ENCODE results near the gene KREMEN1. TPM values are rescaled to one million over a fixed set of nuclear protein-coding genes. Genes with fewer than 3 reads are reported as not detected.

The KREMEN1 gene
- total and polyA plus RNA-seq, 4 experiments from 2014 or later = not detected

DNA sequence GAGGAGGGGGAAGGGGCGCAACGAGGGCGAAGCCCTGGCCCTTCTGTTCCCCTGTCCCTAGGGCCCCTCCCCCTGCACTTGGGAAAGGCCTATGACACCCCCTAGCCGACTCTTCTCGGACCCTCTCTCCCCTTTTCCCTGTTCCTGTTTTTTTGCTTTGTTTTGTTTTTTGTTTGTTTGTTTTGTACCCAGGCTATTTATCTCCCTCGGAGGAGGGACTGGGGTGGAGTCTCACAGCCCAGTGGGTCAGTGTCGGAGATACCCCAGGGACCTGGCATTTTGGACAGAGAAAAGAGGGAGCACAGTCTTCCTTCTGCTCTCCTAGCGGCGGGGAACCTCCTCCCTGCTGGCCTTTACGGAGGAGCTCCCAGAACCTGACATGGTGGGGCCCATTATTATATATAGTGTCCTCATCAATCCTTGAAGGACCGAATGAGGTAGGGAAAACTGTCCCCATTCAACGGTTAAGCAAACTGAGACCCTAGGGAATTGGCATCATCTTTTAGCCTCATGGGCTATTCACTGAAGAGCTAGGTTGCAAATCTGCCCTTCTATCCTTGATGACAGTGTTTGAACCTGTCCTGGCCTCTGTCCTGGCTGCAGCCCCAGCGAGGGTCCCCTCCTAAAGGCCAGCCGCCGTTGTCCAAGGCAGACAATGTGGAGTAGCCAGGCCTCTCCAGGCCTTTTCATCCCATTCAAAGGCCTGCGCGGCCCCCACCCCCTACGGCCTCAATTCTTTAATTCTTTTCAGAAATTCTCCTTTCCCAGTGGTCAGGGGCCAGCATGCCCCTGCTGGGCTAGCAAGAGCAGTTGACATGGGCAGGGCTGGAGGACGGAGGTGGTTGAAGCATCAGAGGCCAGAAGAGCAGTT lies 133.8 kb downstream of the KREMEN1 start:
- intact Hi-C loops (cut with micrococcal nuclease) = no loop called here
- H3K4me1 Mint-ChIP-seq = peaks cover 12 to 27% (median 16%) of the 10 kb centered on the region in 4 donors

DNA sequence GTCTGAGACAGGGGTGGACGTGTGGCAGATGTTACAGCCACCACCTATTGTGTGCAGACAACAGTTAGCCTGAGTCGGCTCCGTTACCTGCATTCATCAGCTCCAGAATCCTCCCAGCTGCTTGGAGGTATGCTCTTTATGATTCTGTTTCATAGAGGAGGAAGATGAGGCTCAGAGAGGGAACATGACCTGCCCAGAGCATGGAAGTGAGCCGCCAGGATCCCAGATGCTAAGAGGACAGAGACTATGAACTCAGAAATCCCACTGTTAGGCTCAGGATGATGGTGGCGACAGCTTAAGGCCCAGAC lies 134.4 kb downstream of the KREMEN1 start:
- no peak overlapping the region for H3K4me3 ChIP-seq (ENCODE audit: low read length in 2 of 2)
- Mint-ChIP-seq H3K9me3 (no peaks in the 10 kb centered on the region), H3K4me3 (no peak overlapping the region), H3K27me3 (peaks cover 12 to 30% of the 10 kb centered on the region in 2 donors), H3K4me1 (peaks cover 10 to 25% (median 12%) of the 10 kb centered on the region in 4 donors), H3K36me3 (no peaks in the 10 kb centered on the region), H3K27ac (no peak overlapping the region)
- no peaks in the 10 kb centered on the region for H3K27me3 ChIP-seq (ENCODE audit: insufficient read depth, low read length)
- H3K4me1 ChIP-seq (ENCODE audit: insufficient read depth, low read length) = peaks cover 10% of the 10 kb centered on the region
- no peaks in the 10 kb centered on the region for H3K9me3 ChIP-seq (ENCODE audit: control insufficient read depth in 1 of 2, low read length in 2 of 2)
- no peak for DNase-seq
- POLR2A ChIA-PET (ENCODE audit: partially characterized antibody) = no interaction called here
- intact Hi-C loops (cut with micrococcal nuclease) = no loop called here
- H3K36me3 ChIP-seq (ENCODE audit: insufficient read depth, low read length) = no peaks in the 10 kb centered on the region
- no peak overlapping the region for H3K27ac ChIP-seq (ENCODE audit: low read depth, low read length)
- CTCF ChIA-PET (ENCODE audit: partially characterized antibody) = interaction anchor here (2.1 kb wide), 1 partner anchor 39 kb away, joined by 7 read pairs; no protein-coding TSS in a partner anchor

More for the DNA sequence above, 133.8 kb downstream of the KREMEN1 start:
- no peaks in the 10 kb centered on the region for H3K27me3 ChIP-seq (ENCODE audit: insufficient read depth, low read length)
- no peaks in the 10 kb centered on the region for H3K9me3 Mint-ChIP-seq
- H3K36me3 Mint-ChIP-seq = no peaks in the 10 kb centered on the region
- H3K9me3 ChIP-seq (ENCODE audit: control insufficient read depth in 1 of 2, low read length in 2 of 2) = no peaks in the 10 kb centered on the region
- CTCF ChIA-PET (ENCODE audit: partially characterized antibody) = interaction anchor here (1.2 to 1.5 kb wide), 2 partner anchors 10 to 39 kb away, joined by 4 to 9 read pairs; no protein-coding TSS in a partner anchor
- H3K27ac ChIP-seq (ENCODE audit: low read depth, low read length) = no peak overlapping the region
- H3K36me3 ChIP-seq (ENCODE audit: insufficient read depth, low read length) = no peaks in the 10 kb centered on the region
- H3K4me3 ChIP-seq (ENCODE audit: low read length in 2 of 2) = no peak overlapping the region
- H3K27ac Mint-ChIP-seq = peak overlapping the region in 1 of 7 donors; percentile 54
- peaks cover 12 to 30% of the 10 kb centered on the region in 2 donors for H3K27me3 Mint-ChIP-seq
- peaks cover 16% of the 10 kb centered on the region for H3K4me1 ChIP-seq (ENCODE audit: insufficient read depth, low read length)
- no peak for DNase-seq
- H3K4me3 Mint-ChIP-seq = peak overlapping the region; percentile 25 to 77 (median 60)
- POLR2A ChIA-PET (ENCODE audit: partially characterized antibody) = no interaction called here

DNA sequence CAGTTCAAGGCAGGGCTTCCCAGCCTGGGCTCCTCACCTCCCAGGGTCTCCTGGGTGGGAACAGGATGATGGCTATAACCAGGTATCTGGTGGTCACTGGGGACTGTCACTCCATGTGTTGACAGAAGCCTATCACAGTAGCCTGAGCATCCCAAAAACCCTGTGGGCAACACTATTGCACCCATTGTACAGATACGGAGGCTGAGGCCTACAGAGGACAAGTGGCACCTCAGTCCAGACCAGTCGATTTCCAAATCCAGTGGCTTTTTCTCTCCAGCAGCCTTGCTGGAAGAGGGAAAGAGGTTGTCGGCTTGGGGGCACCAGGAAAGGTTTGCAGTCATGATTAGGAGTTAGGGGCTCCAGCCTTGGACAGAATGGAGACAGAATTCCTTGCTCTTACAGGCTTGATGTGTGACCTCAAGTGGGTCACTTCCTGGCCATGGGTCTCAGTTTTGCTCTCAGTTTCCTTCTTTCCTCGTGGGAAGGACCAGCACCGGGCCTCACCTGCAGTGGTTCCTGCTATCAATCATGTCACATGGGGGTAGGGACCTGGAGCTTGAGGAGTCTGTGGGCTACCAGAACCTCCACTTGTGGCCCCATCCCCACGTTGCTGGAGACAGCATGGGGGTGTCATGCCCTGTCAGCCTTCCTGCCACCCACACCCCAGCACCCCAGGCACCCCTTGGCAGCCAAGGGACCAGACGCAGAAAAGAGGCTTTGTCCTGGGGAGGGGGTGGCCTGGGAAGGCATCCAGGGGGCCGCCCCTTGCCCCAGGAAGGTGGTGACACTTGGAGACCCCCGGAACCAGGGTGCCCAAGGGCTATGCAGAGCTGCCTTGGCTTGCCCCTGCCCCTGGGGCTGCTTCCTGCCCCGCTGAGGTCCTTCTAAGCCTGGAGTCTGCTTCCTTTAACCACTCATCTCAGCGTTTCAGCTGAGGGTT lies 135.0 kb downstream of the KREMEN1 start:
- peaks cover 3% of the 10 kb centered on the region for H3K4me1 ChIP-seq (ENCODE audit: insufficient read depth, low read length)
- intact Hi-C loops (cut with micrococcal nuclease) = no loop called here
- no peaks in the 10 kb centered on the region for H3K27me3 ChIP-seq (ENCODE audit: insufficient read depth, low read length)
- Mint-ChIP-seq H3K36me3 (no peaks in the 10 kb centered on the region), H3K27me3 (peaks cover 12 to 28% of the 10 kb centered on the region in 2 donors), H3K4me3 (no peak overlapping the region), H3K27ac (no peak overlapping the region), H3K4me1 (peaks cover 4 to 18% (median 6%) of the 10 kb centered on the region in 4 donors), H3K9me3 (no peaks in the 10 kb centered on the region)
- ChIA-PET POLR2A (ENCODE audit: partially characterized antibody) (no interaction called here), CTCF (ENCODE audit: partially characterized antibody) (interaction anchor here (2.1 kb wide), 1 partner anchor 38 kb away, joined by 7 read pairs; no protein-coding TSS in a partner anchor)
- no peaks in the 10 kb centered on the region for H3K9me3 ChIP-seq (ENCODE audit: control insufficient read depth in 1 of 2, low read length in 2 of 2)
- no peak for DNase-seq
- H3K27ac ChIP-seq (ENCODE audit: low read depth, low read length) = no peak overlapping the region
- H3K4me3 ChIP-seq (ENCODE audit: low read length in 2 of 2) = no peak overlapping the region
- no peaks in the 10 kb centered on the region for H3K36me3 ChIP-seq (ENCODE audit: insufficient read depth, low read length)

DNA sequence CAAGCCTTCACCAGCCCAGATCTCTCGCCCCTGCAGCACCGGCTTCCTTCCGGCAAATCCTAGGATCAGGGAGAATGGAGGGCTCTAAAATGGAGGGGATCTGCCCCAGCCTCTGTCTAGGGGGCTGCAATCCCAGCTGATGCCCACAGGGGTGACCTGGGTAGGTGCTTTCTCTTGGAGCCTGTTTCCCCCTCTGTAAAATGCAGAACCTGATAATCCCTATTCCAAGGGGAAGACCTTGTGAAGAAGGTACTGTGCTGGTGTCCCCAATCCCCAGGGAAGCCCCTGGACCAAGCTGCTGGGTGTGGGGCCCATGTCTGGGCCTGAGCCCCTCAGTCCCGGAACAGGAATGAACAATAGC lies 135.6 kb downstream of the KREMEN1 start:
- no peaks in the 10 kb centered on the region for H3K27me3 ChIP-seq (ENCODE audit: insufficient read depth, low read length)
- Mint-ChIP-seq H3K4me1 (peaks cover 0 to 15% (median 5%) of the 10 kb centered on the region in 4 donors), H3K27me3 (peaks cover 11 to 27% of the 10 kb centered on the region in 2 donors), H3K27ac (no peak overlapping the region), H3K9me3 (no peaks in the 10 kb centered on the region), H3K4me3 (no peak overlapping the region), H3K36me3 (no peaks in the 10 kb centered on the region)
- no peaks in the 10 kb centered on the region for H3K36me3 ChIP-seq (ENCODE audit: insufficient read depth, low read length)
- H3K4me1 ChIP-seq (ENCODE audit: insufficient read depth, low read length) = no peaks in the 10 kb centered on the region
- intact Hi-C loops (cut with micrococcal nuclease) = no loop called here
- no peak overlapping the region for H3K4me3 ChIP-seq (ENCODE audit: low read length in 2 of 2)
- ChIA-PET POLR2A (ENCODE audit: partially characterized antibody) (no interaction called here), CTCF (ENCODE audit: partially characterized antibody) (interaction anchor here (2.1 kb wide), 1 partner anchor 37 kb away, joined by 7 read pairs; no protein-coding TSS in a partner anchor)
- H3K27ac ChIP-seq (ENCODE audit: low read depth, low read length) = no peak overlapping the region
- H3K9me3 ChIP-seq (ENCODE audit: control insufficient read depth in 1 of 2, low read length in 2 of 2) = no peaks in the 10 kb centered on the region
- DNase-seq = no peak

DNA sequence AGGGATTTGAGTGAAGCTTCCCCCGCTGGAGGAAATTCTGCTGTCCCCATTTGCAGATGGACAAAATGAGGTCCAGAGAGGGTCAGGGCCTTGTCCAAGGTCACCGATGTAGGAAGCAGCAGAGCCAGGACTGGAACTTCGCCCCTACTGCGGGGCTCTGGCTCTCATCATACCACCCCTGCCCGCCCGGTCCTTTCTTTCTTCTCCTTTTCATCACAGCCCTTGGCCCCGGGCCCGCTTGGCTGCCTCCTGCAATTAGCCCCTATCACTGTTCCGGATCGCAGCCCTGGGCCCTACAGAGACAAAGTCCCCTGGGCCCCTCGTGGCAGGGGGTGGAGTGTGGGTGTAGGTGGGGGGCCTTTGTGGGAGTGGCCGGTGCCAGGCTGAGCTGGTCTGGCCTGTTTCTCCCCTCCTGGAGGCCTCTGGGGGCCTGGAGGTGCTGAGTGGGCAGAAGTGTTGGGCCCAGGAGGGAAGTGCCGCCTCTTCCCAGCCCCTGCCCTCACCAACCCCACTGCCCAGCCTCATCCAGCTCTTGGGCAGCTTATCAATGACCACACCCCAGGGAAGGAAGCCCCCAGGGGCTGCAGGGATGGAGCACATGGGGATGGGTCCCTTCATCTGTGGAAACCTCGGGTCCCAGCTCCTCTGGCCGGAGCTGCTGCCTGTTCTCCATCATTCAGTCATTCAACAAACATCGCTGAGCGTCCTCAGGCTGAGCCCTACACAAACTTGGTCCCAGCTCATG lies 136.2 kb downstream of the KREMEN1 start:
- Mint-ChIP-seq H3K27me3 (peaks cover 10 to 26% of the 10 kb centered on the region in 2 donors), H3K4me1 (peaks cover 0 to 13% (median 5%) of the 10 kb centered on the region in 4 donors), H3K27ac (no peak overlapping the region), H3K4me3 (no peak overlapping the region), H3K9me3 (no peaks in the 10 kb centered on the region), H3K36me3 (no peaks in the 10 kb centered on the region)
- intact Hi-C loops (cut with micrococcal nuclease) = no loop called here
- ChIA-PET POLR2A (ENCODE audit: partially characterized antibody) (no interaction called here), CTCF (ENCODE audit: partially characterized antibody) (interaction anchor here (2.1 kb wide), 1 partner anchor 37 kb away, joined by 7 read pairs; no protein-coding TSS in a partner anchor)
- no peak for DNase-seq
- no peaks in the 10 kb centered on the region for H3K9me3 ChIP-seq (ENCODE audit: control insufficient read depth in 1 of 2, low read length in 2 of 2)
- no peak overlapping the region for H3K27ac ChIP-seq (ENCODE audit: low read depth, low read length)
- H3K36me3 ChIP-seq (ENCODE audit: insufficient read depth, low read length) = no peaks in the 10 kb centered on the region
- H3K4me1 ChIP-seq (ENCODE audit: insufficient read depth, low read length) = no peaks in the 10 kb centered on the region
- no peaks in the 10 kb centered on the region for H3K27me3 ChIP-seq (ENCODE audit: insufficient read depth, low read length)
- H3K4me3 ChIP-seq (ENCODE audit: low read length in 2 of 2) = no peak overlapping the region

DNA sequence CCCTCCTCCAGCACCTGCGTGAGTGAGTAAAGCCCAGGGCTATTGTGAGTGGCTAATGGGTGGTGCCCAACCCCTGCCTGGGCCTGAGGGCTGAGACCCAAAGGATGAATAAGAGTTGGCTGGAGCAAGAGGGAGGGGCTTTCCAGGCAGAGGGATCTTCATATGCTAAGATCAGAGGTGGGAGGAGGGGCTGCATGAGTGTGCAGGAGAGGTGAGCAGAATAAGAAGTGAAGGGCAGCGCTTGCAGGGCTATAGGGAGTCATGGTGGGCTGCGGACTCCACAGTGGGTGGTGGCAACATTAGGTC lies 136.7 kb downstream of the KREMEN1 start:
- Histone ChIP-seq H3K27ac (ENCODE audit: low read depth, low read length) (no peak overlapping the region), H3K9me3 (ENCODE audit: control insufficient read depth in 1 of 2, low read length in 2 of 2) (no peaks in the 10 kb centered on the region), H3K4me3 (ENCODE audit: low read length in 2 of 2) (no peak overlapping the region), H3K4me1 (ENCODE audit: insufficient read depth, low read length) (no peaks in the 10 kb centered on the region), H3K27me3 (ENCODE audit: insufficient read depth, low read length) (no peaks in the 10 kb centered on the region), H3K36me3 (ENCODE audit: insufficient read depth, low read length) (no peaks in the 10 kb centered on the region)
- ChIA-PET CTCF (ENCODE audit: partially characterized antibody) (no interaction called here), POLR2A (ENCODE audit: partially characterized antibody) (no interaction called here)
- intact Hi-C loops (cut with micrococcal nuclease) = no loop called here
- Mint-ChIP-seq H3K27me3 (peaks cover 10 to 22% of the 10 kb centered on the region in 2 donors), H3K27ac (no peak overlapping the region), H3K9me3 (no peaks in the 10 kb centered on the region), H3K4me3 (no peak overlapping the region), H3K36me3 (no peaks in the 10 kb centered on the region), H3K4me1 (peaks cover 0 to 13% (median 5%) of the 10 kb centered on the region in 4 donors)
- no peak for DNase-seq
